ENCODE data around the gene HOMEZ. TPM values are rescaled to one million over a fixed set of nuclear protein-coding genes. Genes with fewer than 3 reads are reported as not detected.

The HOMEZ gene
- total RNA-seq, 1 donor from 2014 or later: 11.0 TPM

DNA sequence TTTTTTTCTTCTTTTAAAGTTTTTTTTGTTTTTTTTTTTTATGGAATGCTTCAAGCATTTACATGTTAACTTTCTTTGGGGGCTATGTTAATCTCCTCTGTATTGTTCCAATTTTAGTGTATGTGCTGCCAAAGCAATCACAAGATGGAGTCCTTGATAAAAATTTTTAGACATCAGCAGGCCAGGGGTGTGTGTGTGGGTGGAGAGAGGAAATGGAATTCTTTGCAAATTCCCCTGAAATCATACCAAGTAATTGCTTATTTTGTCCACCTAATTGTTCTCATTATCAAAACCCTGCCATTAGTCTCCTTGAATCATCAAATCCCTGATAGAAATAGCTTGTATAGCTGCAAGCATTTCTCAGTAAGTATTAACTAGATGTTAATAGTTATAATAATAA, 26.5 kb downstream of the HOMEZ start:
- H3K27ac ChIP-seq: no peak overlapping the region
- no peak overlapping the region for H3K4me3 ChIP-seq
- H3K9me3 ChIP-seq: no peaks in the 10 kb centered on the region
- H3K36me3 ChIP-seq: no peaks in the 10 kb centered on the region
- TF ChIP-seq, protein P1, sequence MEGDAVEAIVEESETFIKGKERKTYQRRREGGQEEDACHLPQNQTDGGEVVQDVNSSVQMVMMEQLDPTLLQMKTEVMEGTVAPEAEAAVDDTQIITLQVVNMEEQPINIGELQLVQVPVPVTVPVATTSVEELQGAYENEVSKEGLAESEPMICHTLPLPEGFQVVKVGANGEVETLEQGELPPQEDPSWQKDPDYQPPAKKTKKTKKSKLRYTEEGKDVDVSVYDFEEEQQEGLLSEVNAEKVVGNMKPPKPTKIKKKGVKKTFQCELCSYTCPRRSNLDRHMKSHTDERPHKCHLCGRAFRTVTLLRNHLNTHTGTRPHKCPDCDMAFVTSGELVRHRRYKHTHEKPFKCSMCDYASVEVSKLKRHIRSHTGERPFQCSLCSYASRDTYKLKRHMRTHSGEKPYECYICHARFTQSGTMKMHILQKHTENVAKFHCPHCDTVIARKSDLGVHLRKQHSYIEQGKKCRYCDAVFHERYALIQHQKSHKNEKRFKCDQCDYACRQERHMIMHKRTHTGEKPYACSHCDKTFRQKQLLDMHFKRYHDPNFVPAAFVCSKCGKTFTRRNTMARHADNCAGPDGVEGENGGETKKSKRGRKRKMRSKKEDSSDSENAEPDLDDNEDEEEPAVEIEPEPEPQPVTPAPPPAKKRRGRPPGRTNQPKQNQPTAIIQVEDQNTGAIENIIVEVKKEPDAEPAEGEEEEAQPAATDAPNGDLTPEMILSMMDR (IDR thresholded peaks at IDR 0.05): no peak
- no peaks in the 10 kb centered on the region for H3K4me1 ChIP-seq
- DNase-seq (no peak), ATAC-seq (no peak)
- no peaks in the 10 kb centered on the region for H3K27me3 ChIP-seq
- intact Hi-C loops (cut with DNase I): no loop called here

DNA sequence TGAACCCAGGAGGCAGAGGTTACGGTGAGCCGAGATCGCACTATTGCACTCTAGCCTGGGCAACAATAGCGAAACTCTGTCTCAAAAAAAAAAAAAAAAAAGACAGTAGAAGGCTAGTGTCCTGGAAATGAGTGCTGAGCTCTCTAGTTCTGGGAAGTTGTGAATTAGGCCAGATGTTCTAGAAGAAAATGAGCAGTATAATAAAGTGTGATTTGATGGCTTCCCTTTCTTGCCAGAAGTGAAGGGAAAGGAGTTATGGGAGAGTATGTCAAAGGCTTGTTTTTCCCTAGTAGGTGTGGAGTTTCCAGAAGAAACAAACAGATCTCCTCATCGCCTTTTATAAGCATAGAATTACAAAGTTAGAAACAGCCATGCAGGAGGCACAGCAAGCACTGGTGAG, 27.7 kb downstream of the HOMEZ start:
- DNase-seq (no peak), ATAC-seq (no peak)
- intact Hi-C loops (cut with DNase I): no loop called here
- H3K36me3 ChIP-seq: no peaks in the 10 kb centered on the region
- TF ChIP-seq, protein P1 (IDR thresholded peaks at IDR 0.05): no peak
- H3K27ac ChIP-seq: no peak overlapping the region
- H3K9me3 ChIP-seq: no peaks in the 10 kb centered on the region
- H3K4me1 ChIP-seq: no peaks in the 10 kb centered on the region
- H3K4me3 ChIP-seq: no peak overlapping the region
- H3K27me3 ChIP-seq: no peaks in the 10 kb centered on the region

DNA sequence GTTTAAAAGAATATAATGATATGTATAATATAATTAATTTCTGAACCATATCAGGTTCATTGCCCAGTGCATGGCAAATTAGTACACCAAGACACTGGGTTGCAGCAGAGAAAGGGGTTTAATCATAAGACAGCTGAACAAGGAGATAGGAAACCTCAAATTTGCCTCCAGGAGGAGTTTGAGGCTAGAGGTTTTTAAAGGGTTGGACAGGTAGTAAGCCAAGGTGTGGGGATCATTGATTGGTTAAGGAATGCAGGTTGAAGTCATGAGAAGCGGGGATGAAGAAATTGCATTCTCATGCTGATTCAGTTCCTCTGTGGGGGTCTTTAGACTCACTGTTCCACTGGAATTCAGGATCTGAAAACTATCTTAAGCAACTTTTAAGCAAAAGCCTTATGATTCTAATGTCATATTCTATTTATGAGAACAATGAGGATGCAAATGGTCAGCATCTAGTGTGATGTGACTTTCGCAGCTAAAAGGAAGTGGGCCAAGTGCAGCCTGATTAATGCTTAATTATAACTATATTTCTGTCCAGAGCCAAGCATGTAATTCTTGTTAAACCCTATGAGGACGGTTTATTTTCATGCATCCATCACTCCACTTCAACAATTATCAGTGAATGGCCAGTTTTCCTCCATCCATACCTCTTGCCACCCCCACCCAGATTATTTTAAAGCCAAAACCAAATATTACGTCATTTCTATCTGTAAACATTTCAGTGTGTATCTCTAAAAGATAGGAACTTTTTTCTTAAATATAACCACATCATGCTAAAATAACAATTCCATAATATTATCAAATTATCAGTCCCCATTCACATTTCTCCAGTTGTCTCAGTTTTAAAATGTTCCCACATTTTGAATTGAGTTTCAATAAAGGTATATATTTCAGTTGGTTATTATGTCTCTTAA, 33.3 kb downstream of the HOMEZ start:
- TF ChIP-seq, protein P1 (IDR thresholded peaks at IDR 0.05): no peak
- no peak overlapping the region for H3K4me3 ChIP-seq
- H3K4me1 ChIP-seq: no peaks in the 10 kb centered on the region
- H3K27ac ChIP-seq: no peak overlapping the region
- DNase-seq: no peak
- no peaks in the 10 kb centered on the region for H3K9me3 ChIP-seq
- no peaks in the 10 kb centered on the region for H3K27me3 ChIP-seq
- H3K36me3 ChIP-seq: no peaks in the 10 kb centered on the region
- ATAC-seq: no peak
- intact Hi-C loops (cut with DNase I): no loop called here

DNA sequence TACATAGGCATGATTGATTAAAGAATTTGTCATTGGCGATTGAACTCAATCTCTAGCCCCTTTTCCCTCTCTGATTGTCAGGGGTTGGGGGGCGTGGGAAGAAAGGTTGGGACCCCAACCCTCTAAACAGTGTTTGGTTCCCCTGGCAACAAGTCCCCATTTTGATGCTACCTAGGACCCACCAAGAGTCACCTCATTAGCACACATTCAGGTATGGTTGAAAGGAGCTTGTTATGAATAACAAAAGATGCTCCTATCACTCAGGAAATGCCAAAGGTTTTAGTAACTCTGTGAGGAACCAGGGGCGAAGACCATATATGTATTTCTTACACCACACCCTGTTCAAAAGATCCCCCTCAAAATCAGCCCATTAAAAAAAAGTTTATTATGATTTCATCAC, 33.9 kb downstream of the HOMEZ start:
- intact Hi-C loops (cut with DNase I): no loop called here
- Histone ChIP-seq H3K27me3 (no peaks in the 10 kb centered on the region), H3K4me1 (no peaks in the 10 kb centered on the region), H3K4me3 (no peak overlapping the region), H3K27ac (no peak overlapping the region), H3K9me3 (no peaks in the 10 kb centered on the region), H3K36me3 (no peaks in the 10 kb centered on the region)
- ATAC-seq: no peak
- TF ChIP-seq, protein P1 (IDR thresholded peaks at IDR 0.05): no peak
- DNase-seq: no peak

DNA sequence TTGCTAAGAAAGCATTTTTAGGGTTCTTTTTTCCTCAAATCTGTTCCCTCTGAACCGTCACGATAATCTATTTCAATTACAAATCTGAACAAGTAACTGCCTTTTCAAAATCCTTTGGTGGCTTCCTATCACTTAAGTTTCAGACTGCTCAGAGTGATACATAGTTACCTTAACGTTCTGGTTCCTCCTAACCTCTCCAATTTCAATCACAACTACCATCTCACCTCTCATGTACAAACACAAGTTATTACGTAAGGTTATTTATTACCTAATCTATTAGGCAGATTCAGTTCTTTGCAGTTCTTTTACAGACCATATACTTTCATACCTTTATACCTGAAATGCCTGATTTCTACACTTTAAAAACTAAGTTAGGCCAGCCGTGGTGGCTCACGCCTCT, 36.1 kb downstream of the HOMEZ start:
- H3K27ac ChIP-seq: no peak overlapping the region
- H3K4me3 ChIP-seq: no peak overlapping the region
- H3K9me3 ChIP-seq: no peaks in the 10 kb centered on the region
- H3K27me3 ChIP-seq: no peaks in the 10 kb centered on the region
- H3K4me1 ChIP-seq: no peaks in the 10 kb centered on the region
- intact Hi-C loops (cut with DNase I): no loop called here
- H3K36me3 ChIP-seq: no peaks in the 10 kb centered on the region
- DNase-seq (no peak), ATAC-seq (no peak)
- TF ChIP-seq, protein P1 (IDR thresholded peaks at IDR 0.05): no peak
